GM21526 (cell line): Measurements from ENCODE around the gene LECT2.
A peak's percentile ranks its signal among the peaks of the same experiment; 100 is the strongest.

Experiments
- ATAC-seq: cut with Tn5 transposase; IDR thresholded peaks from one replicate; pipeline ENCODE4 v1.9.1; 2021; ENCODE audit warnings: moderate library complexity; ENCODE audit not compliant: unreplicated experiment, low FRiP score

Gene LECT2

DNA sequence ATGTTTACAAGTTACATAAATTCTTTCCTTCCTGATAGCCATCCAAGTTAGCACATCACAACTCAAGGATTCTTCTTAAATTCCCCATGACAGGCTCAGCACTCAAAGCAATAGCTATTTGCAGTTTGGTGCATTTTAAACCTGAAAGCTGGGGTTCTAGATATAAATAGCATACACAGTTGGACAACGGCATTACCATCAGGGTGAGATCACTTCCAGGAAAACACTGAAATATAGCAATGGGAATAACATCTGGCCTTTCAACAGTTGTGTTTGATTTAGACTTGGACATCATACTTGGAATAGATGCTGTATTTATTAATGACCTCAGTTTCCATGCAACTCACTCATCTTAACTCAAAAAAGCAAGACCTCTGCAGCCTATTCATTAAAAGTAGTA lies 24.7 kb upstream of the LECT2 start:
- ATAC-seq = no peak

DNA sequence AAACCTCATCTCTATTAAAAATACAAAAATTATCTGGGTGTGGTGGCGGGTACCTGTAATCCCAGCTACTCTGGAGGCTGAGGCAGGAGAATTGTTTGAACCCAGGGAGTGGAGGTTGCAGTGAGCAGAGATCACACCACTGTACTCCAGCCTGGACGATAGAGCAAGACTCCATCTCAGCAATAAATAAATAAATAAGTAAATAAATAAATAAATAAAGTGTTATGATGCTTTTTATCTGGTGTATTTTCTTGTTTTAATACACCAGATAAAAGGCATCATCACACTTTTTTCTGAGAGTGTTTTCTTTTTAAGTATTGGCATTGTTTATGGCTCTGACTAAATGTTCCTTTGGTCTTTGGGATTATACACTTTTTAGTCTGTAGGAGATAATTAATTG lies 24.2 kb upstream of the LECT2 start:
- ATAC-seq = no peak

DNA sequence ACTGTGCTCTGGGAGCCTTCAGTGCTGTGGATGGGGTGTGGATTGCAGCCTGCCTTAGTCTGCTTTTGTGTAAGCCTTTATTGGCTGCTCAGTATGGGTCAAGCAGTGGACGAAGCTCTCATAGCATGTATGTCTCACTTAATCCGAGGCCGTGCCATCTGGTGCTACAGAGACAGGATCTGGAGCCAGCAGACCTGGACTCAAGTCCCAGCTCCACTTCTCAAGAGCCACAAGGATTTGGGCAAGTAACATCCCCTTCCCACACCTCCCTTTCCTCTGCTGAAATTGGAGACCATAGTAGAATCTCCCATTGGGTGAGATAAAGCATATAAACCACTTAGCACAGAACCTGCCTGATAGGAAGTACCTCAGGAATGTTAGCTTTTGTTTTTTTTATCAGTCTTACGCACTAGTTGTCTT lies 23.4 kb upstream of the LECT2 start:
- ATAC-seq = no peak

DNA sequence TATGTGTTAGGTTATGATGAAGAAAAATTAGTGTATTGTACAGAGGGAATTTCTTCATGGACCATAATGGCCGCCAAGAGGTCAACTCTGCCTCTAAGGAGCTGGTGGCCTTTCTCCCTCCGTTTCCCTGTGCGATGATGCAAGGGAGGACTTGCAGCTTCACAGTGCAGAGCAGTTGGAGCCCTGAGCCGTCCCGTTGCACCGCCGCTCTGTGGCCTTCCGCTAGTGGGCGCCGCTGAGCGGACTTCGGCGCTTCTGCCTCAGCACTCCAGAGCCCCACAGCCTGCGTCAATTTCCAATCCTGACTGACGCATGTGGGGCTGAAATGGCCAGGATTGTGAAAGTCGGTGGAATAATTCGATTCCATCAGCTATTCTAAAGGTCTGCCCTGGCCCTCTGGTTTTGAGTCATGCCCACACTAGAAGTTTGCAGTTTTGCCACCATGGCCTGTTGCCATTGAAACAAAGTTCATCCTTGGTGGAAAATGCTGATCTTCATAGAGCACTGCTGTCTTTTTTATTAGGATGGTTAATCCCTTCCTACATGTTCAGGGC lies 22.7 kb upstream of the LECT2 start:
- peak; percentile 68 for ATAC-seq

DNA sequence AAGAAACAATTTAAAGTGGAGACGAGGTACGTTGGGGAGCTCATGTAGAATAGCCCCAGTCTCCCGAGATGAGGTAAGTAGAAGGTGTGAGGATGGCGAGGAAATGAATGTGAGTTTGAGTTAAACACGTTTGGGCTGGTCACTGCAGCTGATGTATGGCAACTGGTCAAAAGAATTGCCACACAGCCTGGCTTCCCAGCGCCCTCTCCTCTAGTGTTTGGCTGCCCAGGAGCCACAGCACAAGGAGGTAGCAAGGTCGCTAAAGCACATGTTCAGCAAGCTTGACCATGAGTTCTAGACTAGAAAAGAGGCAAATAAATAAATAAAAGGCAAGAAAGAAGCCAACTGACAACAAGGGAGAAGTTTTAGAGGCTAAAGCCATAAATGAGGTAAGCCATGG lies 21.4 kb upstream of the LECT2 start:
- no peak for ATAC-seq

DNA sequence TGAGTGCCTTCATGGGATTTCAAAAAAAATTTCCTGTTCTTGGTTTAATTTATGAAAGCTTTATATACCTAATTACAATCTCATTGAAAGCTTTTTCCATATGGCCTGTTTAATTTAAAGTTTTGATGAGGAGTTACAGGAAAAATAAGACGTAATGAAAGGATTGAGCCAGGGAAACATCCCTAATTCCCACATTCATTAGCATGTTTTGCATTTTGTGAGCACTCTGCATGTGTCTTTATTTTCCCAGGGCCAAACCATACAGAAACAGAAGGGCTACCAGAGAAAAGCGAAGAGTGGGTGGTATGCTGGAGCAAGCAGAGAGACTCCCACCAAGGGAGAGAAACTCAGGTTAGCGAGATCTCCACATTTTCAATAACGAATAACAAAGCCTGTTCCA lies 20.3 kb upstream of the LECT2 start:
- no peak for ATAC-seq

DNA sequence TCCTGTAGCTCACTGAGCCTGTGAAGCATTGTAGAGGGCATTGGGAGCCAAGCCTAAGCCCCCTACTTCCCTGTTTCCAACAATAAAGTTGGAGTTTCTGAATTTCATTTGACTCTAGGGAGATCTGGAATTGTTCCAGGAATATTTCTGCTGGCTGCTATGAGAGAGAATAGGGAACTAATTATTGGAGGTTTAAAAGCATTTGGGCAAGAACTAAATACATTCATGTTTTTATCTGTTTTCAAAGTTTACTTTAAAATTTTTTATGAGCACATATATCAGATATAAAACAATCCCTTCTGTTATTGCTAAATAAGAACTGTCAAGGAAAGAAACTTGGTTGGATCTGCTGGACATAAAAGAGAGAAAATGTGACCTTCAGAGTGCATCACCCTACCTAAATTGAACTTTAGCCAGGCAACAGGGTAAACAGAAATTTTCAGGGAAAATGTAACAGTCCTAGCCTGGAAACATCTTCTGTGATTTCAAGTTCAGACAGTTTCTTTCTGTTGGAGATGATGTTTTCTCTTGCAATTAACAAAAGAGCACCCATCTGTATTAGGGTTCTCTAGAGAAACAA lies 19.3 kb upstream of the LECT2 start:
- ATAC-seq = no peak

DNA sequence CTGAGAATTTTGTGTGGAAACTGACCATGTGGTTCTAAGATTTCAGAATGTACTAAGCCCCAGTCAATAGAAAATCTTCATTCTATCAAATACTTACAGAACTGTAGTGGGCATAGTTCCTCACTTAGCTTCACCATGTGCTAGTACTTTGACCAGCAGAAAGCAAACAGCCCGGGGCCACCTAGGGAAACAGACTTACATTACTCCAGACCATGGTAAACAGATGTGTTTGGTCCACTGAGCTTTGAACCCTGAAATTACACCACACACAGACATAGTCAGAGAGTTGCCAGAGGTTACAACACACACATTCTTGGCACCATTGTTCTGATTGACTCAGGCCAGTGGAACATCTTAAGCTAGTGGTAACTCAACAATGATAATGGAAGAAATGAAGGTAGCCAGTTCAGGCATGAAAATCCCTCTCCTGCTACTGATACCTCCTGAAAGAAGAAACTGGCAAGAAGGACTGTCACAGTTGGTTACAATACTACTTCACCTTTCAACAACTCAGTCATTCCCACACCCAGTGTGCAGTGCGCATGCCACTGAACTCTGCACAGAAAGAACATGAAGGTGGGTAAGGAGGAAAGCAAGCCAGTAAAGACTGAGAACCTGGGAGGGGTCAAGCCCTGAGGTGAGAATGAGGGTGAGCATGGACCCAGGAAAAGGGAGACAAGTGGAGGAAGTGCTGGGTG lies 18.7 kb upstream of the LECT2 start:
- no peak for ATAC-seq

DNA sequence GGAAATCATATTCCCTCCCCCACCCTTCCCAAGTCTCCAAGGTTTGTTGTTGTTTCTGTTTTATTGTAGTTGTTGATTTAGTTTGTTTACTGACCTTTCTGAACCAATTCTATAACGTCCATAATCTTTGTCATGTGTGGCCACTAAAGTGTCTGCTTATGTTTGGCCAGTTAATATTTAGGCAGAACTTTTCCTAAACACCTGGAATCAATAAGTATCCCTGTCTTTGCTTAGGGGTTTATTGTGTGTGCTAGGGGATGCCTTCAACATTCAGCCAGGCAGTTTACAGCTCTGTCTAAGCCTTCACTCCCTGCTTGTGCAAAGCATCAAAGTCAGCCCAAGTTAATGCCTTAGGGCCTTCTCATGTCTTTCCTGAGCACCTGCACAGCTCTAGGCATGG lies 16.9 kb upstream of the LECT2 start:
- ATAC-seq = no peak

DNA sequence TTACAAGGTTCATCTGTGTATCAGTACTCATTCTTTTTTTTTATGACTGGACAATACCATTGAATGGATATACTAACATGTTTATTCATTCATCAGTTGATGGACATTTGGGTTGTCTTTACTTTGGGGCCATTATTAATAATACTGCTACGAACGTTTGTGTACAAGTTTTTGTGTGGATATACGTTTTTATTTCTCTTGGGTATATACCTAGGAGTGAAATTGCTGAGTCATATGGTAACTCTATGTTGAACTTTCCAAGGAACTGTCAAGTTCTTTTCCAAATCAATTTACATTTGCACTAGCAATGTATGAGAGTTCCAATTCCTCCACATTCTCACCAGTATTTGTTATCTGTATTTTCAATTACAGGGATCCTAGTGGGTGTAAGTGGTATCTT lies 12.0 kb upstream of the LECT2 start:
- ATAC-seq = no peak

DNA sequence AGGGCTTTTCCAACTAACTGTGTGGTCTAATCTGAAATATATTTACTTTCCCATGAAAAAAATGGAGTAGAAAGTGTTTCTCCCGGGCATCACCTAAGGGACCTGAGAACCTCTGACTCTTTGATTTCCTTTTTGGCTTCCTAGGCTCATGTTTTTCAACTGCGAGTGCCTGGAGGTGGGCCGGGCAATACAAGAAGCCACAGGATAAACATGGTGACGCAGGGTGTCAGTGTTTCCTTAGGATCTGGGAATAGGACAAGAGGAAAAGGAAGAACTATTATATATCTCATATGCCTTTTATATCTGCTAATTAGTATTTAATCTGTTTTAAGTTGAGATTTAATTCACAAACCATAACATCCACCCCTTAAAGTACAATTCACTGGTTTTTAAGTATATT lies 11.4 kb upstream of the LECT2 start:
- no peak for ATAC-seq

DNA sequence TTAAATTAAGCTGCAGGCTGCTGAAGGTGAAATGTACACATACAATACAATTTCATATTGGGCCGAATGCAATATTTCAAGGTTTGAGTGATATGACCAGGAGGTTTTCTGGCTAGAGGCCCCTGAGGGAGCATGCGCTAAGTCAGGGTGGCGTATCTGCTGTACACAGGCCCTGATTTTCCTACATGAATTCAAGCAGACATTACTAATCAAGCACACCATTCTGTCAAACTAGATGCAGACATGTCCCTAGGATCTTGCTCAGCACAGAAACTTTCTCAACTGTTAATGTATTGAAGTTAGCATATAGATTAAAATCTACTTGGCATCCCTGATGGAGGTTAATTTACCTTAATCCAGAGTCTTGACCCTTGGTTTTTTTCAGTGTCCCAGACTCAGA lies 10.7 kb upstream of the LECT2 start:
- ATAC-seq = no peak

DNA sequence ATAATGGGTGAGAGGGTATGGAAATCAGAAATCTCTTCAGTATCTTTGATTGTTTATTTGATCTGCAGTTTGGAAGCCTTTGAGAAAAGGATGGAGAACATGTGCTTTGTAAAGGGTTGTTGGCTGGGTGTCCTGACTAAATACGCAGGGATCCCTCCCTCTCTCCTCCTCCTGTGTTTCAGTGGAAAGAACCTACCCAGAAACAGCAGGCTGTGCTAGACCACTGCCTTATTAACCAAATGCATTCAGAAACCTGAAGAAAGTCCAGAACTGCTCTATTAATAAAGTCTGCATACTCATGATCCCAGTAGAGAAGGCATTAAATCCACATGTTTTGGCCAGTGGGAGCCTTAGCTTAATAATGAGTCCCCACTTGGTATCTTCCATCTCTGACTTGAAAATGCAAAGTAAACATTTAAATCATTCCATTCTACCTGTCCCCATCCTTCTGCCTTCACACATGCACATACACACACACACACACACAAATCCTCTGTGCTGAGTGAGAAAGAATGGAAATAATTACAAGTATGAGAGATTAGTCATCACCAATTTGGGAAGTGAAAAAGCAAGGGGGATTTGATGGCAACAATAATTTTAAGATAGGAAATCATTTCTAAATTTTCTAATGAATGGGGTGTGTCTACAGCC lies 10.0 kb upstream of the LECT2 start:
- ATAC-seq = no peak

DNA sequence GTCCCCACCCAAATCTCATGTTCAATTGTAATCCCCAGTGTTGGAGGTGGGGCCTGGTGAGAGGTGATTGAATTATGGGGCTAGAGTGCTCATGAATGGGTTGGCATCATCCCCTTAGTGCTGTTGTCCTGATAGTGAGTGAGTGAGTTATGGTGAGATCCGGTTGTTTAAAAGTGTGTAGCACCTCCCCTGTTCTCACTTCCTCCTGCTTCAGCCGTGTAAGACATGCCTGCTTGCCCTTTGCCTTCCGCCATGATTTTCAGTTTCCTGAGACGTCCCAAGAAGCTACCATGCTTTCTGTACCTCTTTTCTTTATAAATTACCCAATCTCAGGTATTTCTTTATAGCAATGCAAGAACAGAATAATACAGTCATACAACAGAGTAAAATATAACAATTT lies 742 bp upstream of the LECT2 start:
- peak; percentile 76 for ATAC-seq

DNA sequence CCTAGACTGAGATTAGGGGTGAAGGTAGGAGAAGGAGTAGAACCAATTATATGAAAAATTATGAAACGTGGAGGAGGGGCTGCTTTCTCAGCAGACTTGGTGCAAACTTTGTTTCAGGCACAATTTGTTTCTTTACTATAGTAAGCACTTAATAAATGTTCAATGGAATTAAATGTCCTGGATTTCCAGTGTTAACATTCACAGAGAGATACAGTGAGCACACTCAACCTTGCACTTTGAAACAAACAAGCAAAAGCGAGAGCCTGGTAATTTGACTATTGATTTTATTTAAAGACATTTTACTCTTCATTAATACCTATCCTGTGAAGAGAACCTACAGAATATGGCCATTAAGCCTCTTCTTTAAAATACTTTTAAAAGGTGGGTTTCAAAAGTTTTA lies 933 bp downstream of the LECT2 start:
- no peak for ATAC-seq

DNA sequence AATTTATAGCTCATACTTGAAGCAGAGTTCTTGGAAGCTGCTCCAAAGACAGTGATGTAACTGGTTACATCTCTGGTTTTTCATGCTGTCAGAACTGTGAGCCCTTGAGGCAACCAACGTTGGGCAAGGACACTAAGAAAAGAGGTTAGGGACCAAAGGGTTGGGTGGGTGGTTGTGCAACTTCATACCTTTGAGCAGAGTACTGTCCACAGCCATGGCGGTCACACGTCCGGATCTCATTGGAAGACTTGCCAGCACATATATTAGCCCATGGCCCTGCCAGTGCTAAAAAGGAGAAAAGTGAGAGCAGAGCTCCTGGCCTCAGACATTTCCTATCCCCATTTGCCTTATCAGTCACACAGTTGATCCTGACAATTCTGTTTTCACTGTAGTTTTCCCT lies 2.1 kb downstream of the LECT2 start:
- no peak for ATAC-seq

DNA sequence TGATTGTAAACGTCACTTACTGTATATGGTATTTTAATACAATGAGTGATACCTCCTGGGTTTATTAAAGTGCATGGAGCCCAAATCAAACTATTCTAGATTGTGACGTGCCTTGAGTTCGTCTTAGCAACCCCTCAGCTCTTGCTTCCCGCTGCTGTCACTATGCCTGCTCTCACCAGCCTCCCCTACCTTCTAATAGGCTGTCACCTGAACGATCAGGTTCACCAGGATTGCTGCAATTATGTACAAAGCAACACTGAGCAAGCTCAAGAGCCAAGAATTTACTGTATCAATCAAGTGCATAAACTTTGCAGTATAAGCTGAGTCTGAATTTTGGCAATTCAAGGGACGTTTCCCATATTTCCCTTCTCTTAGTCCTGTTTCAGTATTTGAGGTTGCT lies 3.0 kb downstream of the LECT2 start:
- no peak for ATAC-seq

DNA sequence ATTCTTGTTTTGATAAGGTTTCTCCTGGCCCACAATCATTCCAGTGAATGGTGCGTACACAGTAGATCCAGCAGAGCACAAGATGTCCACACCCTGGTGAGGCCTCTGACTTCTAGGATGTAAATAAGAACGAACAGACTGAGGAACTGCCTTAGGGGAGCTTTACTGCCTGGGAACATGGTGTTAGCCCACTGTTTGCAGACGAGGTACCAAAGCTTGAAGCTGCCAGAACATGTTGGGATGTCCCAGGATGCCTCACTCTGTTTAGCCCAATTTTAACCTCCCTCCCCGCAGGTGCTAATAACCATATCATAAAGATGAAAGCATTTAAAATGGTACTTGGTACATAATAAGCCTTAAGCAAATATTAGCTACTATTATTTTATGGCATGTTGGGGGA lies 3.5 kb downstream of the LECT2 start:
- ATAC-seq = no peak

DNA sequence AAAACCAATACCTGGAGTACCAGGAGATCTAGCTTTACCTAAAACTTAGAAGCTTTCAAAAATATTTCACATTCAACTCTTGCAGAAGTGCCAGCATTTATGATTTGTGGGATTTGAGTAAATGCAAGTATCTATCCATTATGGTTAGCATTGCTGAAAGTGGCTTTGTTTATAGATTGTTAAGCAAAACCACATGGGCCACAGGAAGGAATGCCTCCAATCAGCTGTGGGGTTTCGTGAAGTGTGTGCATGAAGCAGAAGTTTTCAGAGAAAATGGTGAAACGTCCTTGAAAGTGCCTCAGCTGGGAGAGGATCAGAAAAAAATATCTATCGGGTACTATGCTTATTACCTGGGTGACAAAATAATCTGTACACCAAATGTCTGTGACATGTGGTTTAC lies 4.2 kb downstream of the LECT2 start:
- no peak for ATAC-seq

DNA sequence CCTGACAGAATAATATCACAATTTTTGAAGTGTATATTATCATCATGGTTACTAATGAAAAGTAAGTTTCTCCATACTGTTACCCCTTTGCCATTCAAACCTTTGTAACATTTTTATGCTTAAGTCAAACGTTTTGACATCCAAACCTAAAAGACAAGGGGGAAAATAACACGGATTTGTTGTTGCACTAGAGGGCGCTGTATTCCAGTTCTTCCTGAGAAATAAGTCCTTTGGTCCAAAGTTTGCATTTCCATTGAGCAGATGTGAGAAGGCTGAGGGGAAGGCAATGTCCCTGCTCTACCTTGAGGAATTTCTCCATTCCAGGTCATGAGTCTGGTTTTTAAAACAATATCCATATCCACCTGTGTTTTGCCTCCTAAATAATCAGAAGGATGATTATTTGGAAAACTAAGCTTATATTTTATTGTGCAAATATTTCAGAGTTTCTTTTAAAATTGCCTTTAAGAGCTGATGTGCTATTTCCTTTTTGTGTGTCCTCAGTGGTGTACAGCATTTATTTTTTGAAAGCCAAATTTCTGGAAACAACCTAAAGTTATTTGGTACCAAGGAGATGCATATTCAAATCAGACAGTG lies 9.7 kb downstream of the LECT2 start:
- ATAC-seq = no peak

DNA sequence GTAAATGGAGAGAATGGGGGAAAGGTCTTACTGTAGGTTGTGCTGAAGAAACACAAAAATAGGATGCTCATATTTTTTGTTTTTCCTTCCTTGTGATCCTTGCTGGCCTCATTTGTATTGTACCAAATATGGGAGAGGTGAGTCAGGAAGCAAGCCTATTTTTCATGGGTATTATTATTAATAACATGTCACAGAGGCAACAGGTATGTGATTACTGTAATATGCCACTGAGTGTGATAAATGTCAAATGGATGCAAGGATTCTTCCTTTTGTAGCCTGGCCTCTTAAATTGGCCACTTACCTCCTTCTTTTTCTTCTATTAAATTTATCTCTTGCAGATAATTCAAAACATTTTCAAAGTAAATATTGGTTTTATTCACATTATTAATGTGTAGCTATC lies 10.2 kb downstream of the LECT2 start:
- ATAC-seq = no peak
